Gastrocnemius medialis (tissue), 4 donors: Measurements from ENCODE around the gene NRG2.

Source experiments
- POLR2A ChIP-seq, 2 donors: fragments of 450-650 bp; IDR thresholded peaks; one replicate each; pipeline ENCODE4 v1.6.1; 2017; ENCODE audit warnings: antibody characterized with exemption in 2 of 2, mild to moderate bottlenecking in 2 of 2, moderate library complexity in 2 of 2
- TF ChIP-seq, protein P1 (sequence below), 5 experiments: fragments of 450-650 bp in 3 of 5; fragments of 200-600 bp in 2 of 5; sonication (generic) in 2 of 5; IDR thresholded peaks in 4 of 5; conservative IDR thresholded peaks in 1 of 5; 1 replicate in 4 of 5; 2 replicates in 1 of 5; pipeline ENCODE4 v1.5.1; 2016 to 2019; ENCODE audit warnings: antibody characterized with exemption in 5 of 5, mild to moderate bottlenecking in 3 of 5, moderate library complexity in 3 of 5

- TF ChIP-seq, protein P1, sequence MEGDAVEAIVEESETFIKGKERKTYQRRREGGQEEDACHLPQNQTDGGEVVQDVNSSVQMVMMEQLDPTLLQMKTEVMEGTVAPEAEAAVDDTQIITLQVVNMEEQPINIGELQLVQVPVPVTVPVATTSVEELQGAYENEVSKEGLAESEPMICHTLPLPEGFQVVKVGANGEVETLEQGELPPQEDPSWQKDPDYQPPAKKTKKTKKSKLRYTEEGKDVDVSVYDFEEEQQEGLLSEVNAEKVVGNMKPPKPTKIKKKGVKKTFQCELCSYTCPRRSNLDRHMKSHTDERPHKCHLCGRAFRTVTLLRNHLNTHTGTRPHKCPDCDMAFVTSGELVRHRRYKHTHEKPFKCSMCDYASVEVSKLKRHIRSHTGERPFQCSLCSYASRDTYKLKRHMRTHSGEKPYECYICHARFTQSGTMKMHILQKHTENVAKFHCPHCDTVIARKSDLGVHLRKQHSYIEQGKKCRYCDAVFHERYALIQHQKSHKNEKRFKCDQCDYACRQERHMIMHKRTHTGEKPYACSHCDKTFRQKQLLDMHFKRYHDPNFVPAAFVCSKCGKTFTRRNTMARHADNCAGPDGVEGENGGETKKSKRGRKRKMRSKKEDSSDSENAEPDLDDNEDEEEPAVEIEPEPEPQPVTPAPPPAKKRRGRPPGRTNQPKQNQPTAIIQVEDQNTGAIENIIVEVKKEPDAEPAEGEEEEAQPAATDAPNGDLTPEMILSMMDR (IDR thresholded peaks at IDR 0.05 in 4 of 5, conservative IDR thresholded peaks at IDR 0.05 in 1 of 5), result no peak
- TF ChIP-seq POLR2A (IDR thresholded peaks at IDR 0.05), result no peak
Observed at GRCh38 chr5:139900546-139901250, 142.4 kb downstream of the NRG2 start.
